Measurements from ENCODE around the gene CRB3. TPM values are rescaled to one million over a fixed set of nuclear protein-coding genes. Genes with fewer than 3 reads are reported as not detected.

The CRB3 gene
- total and polyA plus RNA-seq, 9 of the 15 experiments (the other 6 are each of a cell fraction or from before 2014, with no cell fraction given): 0.49 TPM; not detected in 8

DNA sequence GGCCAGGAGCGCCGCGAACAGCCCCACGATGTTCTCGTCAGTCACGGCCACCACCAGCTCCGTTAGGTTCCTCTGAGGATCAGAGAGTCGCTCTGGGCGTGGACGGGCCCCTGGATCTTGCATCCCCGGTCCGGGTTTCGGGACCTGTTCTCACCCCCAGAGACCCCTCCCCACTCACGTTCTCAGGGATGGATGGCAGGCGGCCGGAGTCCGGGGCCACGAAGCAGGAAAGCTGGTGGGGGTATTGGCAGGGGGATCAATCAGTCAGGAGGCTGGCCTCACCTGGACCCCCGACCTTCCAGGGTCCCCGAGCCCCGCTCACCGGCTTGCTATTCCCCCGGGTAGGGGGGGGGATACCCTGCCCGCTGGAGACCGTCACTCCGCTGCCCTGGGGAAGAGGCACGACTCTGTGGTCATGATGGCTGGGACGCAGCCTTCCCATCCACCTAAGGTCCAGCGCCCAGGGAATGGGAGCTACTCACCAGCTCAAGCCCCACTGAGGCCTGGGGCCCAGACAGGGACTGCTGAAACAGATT lies 12.9 kb downstream of the CRB3 start:
- H3K9ac ChIP-seq (ENCODE audit: insufficient read depth in 1 of 2, low read depth in 2 of 2, low read length in 2 of 2): no peak overlapping the region
- no peak overlapping the region for H3K27ac ChIP-seq (ENCODE audit: extremely low read depth, low read depth, low read length)
- no peak for DNase-seq (ENCODE audit: extremely low read depth in 1 of 4, low spot score in 3 of 4)
- no peaks in the 10 kb centered on the region for H3K36me3 ChIP-seq (ENCODE audit: control insufficient read depth, insufficient read depth, low read length)
- 0 out of 2 replicates have a peak, but pooled peaks cover 2% of the 10 kb centered on the region for H3K9me3 ChIP-seq (replicated peaks; ENCODE audit: control insufficient read depth, insufficient read depth, low read depth, low read length)
- no peaks in the 10 kb centered on the region for H4K20me1 ChIP-seq (replicated peaks; ENCODE audit: control insufficient read depth, insufficient read depth, low read length)
- no peak overlapping the region for H3K4me3 ChIP-seq
- no peak overlapping the region; the same call in 1 of the 2 replicates for H2AFZ ChIP-seq (ENCODE audit: low read depth, low read length)
- in situ Hi-C loops (cut with MboI) (no loop called here), intact Hi-C loops (cut with micrococcal nuclease) (no loop called here)
- no peaks in the 10 kb centered on the region for H3K9me1 ChIP-seq (ENCODE audit: control insufficient read depth, insufficient read depth, low read length)
- H3K4me2 ChIP-seq (ENCODE audit: insufficient read depth, low read length): no peak overlapping the region
- 87% methylated on average over 29 of the region's 29 CpGs for WGBS (ENCODE audit: insufficient coverage, low coverage, missing lambda C conversion rate)
- TF ChIP-seq ILK (tag; IDR thresholded peaks at IDR 0.05; ENCODE audit: borderline replicate concordance, low read depth) (no peak), RERE (CRISPR knock-in tag; IDR thresholded peaks at IDR 0.05; ENCODE audit: borderline replicate concordance) (no peak), CEBPG (CRISPR knock-in tag; IDR thresholded peaks at IDR 0.05) (no peak), CEBPG (tag; conservative IDR thresholded peaks at IDR 0.05 in 1 of 2, IDR thresholded peaks at IDR 0.05 in 1 of 2) (no peak)
- no peaks in the 10 kb centered on the region for H3K79me2 ChIP-seq (ENCODE audit: control insufficient read depth, insufficient read depth, low read length)
- no TSS peak for BruUV-seq (replicated peaks)
- ChIA-PET POLR2A (no interaction called here), CTCF (ENCODE audit: low intra/inter-chr PET ratio) (no interaction called here)
- no peak for FAIRE-seq
- H3K27me3 ChIP-seq (ENCODE audit: control insufficient read depth in 2 of 2, insufficient read depth in 2 of 2, low read length in 2 of 2): no peaks in the 10 kb centered on the region
- no peak for ATAC-seq
- peaks cover 6 to 32% of the 10 kb centered on the region in 2 experiments for H3K4me1 ChIP-seq (replicated peaks in 1 of 2; ENCODE audit: control insufficient read depth in 2 of 2, insufficient read depth in 2 of 2, low read length in 2 of 2)

Measured in K562 (cell line).